Hypothalamus (tissue), 51 donors: Measurements from ENCODE around the gene TGDS.

Experiments
- DNase-seq, 51 donors: peaks; one replicate each; lab custom pipeline; 2025; lab: John Stamatoyannopoulos, UW

The TGDS gene

DNA sequence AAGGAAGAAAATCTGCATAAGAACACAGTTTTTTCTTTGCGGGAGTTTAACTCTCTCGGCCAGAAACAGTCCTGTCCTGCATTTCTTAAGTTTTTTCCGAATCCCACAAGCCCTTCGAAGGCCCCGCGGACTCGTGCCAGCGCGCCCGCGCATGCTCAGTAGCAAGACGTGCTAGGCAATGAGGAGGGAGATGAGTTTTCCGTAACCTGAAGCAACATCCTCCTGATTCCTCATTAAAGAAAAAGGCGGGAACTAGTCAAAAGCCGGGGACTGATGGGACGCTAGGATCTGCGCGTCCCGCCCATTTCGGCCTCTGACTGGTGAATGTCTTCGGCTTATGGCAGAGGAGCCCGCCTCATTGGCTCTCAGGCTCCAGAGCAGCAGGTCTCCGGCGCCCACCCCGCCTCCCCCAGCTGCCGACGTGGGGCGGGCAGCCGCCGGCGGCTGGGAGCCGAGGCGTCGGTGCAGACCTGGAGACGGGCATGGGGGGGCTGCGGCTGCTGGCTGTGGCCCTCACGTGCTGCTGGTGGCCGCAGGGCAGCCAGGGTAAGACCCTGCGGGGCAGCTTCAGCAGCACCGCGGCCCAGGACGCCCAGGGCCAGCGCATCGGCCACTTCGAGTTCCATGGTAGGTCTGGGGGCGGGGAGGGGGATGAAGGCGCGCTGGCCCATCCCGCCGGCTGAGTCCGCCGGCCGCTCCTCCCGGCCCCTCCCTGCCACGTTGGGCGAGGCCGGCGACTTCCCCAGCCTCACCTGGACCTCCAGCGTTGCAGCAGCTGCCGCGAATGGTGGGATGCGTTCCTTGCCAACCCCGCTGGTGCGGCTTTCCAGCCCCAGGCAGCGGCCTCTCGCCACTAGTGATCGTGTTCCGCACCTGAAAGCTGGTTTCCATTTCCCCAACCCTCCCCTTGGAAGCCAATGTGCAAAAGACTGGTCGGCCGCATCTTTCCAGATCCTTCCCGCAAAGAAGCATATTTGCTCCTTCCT lies 5.8 kb upstream of the TGDS start, which contains the start of gene GPR180:
Gene GPR180, plus strand, starts transcription at position 412 of the 986 bp plus-strand sequence. Its CDS starts 71 bp downstream, at position 483.
- DNase-seq = peak; percentile 49 to 99 (median 91)

DNA sequence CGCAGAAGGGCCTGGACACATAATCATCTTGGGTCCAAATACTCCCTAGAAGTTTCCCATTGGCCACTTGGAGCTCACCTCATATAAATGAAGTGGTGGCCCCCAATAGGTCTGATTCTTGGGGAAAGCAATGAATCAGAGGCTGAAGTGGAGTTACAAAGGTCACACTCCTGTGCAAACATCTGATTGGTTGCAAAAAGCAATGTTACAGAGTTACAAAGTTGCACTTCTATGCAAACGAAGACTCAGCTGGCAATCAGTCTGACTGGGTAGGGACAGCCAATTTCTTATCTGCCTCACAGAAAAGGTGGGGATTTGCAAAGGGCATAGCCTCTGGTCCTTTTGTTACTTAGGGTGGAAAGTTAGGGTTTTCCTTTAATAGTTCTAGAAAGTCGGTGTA lies 3.9 kb upstream of the TGDS start:
- no peak for DNase-seq

DNA sequence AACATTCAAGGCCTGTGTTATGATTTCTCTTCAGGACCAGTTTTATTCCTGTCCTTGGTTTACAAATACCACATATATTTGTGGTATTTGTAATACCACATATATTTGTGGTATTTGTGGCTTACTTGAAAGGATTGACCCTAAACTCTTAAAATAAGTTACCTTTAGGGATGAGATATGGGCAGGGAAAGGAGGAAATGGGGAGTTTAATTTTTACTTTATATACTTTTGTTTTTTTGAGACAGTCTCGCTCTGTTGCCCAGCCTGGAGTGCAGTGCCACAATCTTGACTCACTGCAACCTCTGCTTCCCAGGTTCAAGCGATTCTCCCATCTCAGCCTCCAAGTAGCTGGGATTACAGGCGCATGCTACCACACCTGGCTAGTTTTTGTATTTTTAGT lies 2.3 kb upstream of the TGDS start:
- no peak for DNase-seq

DNA sequence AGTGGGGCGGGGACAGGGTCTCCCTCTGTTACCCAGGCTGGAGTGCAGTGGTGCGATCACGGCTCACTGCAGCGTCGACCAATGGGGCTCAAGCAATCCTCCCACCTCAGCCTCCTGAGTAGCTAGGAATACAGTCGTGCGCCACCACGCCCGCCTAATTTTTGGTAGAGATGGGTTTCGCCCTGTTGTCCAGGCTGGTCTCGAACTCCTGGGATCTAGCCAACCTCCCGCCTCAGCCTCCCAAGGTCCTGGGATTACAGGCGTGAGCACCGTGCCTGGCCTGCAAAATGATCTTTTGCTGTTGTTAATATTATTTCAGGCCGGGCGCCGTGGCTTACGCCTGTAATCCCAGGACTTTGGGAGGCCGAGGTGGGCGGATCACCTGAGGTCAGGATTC lies 621 bp upstream of the TGDS start:
- no peak for DNase-seq

DNA sequence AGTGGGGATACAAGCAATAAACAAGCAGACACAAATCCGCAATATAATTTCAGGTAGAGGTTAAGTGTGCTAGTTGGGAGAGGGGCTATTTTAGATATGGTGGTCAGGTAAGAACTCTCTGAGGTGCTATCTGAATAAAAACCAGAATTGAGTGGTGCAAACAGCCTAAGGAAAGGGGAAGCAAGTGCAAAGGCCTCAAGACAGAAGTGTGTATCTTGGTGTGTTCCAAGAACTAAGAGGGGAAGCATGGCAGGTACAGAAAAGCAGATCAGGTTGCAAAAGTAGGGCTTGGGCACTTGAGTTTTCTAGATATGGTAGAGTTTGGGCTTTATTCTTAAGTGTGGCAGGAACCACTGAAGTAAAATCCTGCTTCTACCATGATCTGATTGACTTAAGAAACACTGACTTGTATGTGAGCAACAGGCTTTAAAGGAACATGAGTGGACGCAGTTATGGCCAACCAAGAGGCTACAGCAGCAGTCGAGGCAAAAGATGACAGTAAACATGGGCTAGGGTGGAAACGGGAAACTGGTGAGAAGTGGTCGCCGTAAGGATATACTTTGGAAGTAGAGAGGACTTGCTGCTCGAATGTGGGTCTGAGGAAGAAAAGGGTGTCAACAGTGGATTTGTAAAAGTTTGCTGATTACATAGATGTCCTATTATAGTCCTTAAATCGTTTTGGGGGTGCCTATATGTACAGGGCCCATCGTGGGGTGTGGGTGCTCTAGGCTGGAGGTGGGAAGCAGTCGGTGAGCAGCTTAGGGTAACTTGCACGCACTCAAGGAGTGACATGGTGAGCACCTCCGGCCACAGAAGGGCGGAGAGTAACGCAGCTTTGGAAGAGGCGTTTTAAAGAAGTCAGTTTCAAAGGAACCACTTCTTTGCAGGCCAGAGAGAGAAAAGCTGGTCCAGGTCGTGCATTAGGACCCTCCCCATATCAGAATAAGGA lies 677 bp downstream of the TGDS start:
- peak in 5 of 51 donors; percentile 14 to 54 (median 38) for DNase-seq

DNA sequence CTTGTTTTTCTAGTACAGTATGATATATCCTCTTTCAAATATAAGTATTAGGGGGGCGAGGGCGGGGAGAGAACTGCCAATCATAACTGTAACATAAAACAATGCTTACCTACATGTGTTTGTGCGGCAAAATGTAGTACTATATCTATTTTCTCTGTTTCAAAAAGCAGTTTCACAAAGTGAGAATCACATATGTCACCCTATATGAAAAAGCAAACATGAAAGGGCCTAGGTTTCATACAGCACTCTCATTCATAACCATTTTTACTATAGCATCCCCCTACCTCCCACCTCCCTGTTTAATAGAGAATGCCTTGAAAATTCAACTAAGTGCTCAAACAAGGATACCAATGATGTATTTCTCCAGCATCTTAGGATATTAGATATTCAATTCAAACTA lies 5.2 kb downstream of the TGDS start:
- DNase-seq = no peak

DNA sequence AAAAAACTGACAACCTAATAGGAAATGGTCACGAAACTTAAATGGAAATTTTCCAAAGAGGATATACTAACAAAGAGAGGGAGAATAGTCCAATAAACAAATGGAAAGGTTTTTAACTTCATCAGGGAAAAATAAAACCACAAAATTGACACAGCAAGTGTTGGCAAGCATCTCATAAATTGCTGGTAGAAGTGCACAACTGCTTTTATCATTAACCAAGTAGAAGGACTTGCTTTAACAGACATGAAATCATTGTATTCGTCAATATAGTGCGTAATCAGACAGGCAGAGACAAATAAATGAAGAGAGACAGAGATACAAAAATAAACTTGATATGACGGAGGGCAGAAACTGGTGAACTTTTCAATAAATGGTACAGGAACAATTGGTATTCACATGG lies 7.4 kb downstream of the TGDS start:
- DNase-seq = no peak

DNA sequence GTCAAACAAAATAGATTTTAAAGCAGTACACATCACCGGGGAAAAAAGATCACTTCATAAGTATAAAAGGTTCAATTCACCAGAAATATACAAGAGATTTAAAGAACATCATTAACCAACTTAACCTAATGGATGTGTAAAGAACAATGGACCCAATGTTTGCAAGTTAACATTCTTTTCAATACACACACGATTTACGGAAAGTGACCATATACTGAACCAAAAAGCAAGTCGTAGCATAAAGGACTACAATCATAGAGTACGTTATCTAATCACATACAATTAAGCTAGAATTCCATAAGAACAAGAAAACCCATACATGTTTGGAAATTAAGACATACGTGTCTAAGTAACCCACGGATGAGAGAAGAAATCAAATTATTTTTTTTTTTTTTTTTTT lies 9.6 kb downstream of the TGDS start:
- DNase-seq = no peak

DNA sequence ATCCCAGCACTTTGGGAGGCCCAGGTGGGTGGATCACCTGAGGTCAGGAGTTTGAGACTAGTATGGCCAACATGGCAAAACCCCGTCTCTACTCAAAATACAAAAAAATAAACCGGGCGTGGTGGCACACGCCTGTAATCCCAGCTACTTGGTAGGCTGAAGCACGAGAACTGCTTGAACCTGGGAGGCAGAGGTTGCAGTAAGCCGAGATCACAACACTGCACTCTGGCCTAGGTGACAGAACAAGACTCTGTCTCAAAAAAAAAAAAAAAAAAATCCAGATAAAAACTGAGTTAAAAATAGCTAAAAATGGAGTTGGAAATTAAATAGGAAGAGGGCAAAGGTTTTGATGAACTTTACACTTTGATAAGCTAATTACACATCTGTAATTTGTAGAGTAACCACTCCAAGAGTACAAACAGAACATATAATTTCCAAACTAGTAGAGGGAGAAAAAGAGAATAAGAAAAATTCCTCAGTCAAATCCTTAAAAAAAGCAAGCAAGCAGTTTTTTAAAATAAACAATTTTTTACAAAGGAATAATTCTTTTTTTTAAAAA lies 10.3 kb downstream of the TGDS start:
- DNase-seq = no peak

DNA sequence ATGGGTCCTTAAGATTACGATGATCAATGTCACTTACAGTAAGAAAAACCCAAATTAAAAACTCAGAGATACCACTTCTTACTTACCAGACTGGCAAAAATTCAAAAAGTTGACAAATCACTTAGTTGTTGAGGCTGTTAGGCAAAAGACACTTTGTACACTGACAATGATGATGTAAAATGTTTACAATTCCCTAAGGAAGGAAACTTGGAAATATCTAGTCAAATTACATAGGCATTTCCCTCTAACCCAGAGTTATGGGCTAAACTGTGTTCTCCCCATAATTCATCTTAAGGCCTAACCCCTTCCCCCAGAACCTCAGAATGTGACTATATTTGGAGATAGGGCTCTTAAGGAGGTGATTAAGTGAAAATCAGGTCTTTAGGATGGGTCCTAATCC lies 12.0 kb downstream of the TGDS start:
- DNase-seq = no peak

DNA sequence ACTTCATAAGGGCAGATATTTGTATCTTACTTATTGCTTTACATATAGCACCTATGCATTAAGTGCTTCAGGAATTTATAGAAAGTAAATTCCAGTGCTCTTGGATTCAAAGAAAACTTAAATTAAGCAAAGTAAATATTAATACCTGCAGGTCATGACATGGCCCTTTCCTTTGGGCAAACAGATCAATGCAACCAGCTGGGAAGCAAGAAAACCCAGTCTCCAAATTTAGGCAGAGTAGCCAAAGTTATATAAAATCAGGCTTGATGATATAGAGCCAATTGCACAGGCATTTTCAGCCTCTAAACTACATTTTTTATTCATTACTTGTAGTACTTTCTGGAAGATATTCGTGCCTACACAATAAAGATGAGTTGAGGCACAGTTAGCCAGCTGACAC lies 16.9 kb downstream of the TGDS start:
- no peak for DNase-seq

DNA sequence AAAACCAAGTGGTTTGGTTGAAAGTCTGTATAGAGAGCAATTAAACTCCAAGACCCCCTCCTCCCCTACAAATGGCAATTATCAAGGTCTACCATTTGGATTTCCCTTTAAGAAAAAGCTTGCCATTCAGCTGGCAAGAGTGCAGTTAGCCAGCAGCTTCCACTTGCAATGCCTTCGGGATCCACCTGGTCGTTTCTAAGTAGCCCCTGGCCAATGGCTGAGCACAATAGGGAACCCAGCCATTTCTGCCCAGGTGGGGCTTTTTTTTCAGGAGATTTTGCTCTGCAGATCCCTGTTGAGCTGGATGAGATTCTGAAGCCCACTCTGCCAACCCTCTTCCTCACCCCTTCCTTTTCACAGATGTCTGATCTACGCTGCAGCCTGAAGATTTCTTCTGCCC lies 26.3 kb downstream of the TGDS start:
- DNase-seq = no peak

DNA sequence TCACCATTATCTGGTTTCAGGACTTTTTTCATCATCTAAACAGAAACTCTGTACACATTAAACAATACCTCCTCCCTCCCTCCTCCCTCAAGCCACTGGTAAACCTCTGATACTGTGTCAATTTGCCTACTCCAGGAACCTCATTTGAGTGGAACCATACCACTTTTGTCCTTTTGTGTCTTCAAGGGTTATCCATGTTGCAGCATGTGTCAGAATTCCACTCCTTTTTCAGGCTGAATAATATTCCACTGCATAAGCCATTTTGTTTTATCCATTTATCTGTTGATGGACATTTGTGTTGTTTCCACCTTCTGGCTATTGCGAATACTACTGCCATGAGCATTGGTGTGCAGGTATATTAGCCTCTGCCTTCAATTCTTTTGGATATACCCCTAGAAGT lies 27.5 kb downstream of the TGDS start:
- no peak for DNase-seq

DNA sequence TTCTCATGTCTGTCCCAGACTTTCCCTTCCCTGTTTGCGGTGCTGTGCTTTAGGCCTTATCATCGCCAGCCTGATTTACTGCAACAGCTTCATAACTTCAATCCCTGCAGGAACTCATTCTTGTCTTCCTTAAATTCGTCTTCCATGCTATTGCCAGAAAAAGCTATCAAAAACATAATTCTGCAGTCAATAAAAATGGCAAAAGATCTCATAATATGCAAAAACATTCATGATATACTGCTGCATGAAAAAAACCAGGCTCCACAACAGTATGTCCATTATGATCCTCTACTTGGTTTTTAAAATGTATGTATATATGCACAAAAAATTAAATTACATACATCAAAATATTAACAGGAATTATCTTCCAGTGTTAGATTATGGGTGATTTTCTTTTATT lies 28.4 kb downstream of the TGDS start:
- DNase-seq = no peak

DNA sequence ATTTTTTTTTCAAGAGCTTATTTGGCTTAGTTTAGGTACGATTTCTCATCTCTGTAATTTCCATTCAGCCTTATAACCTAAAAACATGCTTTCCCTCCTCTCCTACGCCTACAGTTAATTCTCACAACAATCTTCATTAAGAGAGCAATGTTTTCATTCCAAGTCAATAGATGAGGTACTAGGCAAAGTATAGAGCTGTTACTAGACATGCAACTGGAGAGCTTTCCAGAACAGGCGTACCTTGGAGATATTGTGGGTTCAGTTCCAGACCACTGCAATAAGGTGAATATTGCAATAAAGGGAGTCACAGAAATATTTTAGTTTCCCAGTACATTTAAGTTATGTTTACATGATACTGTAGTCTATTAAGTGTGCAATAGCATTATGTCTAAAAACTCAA lies 34.8 kb downstream of the TGDS start:
- DNase-seq = no peak

DNA sequence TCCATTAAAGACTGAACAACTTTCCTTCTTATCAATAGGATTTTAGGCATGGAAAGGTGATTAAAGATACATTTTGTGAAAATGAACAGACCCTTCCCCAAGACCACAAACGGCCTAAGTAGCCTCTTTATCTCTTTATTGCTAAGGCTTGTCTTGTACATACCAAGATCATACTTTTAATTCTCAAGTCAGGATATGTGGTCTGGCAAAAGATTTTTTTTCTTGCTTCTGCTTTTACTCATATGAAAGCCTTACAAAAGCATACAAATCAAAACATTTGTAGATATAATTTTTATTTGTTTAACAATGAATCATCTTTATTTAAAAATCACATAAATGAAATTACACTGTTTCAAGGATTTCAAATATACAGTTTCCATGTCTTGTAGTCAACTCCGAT lies 35.8 kb downstream of the TGDS start:
- DNase-seq = no peak

DNA sequence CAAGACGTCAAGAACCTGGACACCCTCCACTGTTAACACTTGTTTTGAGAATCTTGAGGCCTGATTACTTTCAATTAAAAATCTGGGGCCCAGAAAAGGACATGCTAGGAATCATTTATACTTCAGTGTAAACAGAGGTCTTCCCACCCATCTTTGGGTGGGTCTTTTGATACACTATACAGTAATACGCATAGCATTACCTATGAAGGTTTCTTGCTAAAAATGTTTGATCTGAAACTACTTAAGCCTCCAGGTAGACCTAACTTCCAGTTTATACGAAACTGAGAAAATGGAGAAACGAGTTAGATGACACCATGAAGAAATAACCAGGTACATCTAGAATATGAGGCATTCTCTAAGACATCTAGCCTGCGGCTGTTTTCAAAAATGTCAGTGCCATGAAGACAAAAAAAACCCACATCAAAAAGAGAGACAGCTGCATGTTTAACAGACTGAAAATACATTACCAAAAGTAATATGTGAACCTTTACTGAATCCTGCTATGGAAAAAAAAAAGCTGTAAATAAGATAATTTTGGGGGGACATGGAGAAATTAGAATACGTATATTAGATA lies 36.6 kb downstream of the TGDS start:
- DNase-seq = no peak

DNA sequence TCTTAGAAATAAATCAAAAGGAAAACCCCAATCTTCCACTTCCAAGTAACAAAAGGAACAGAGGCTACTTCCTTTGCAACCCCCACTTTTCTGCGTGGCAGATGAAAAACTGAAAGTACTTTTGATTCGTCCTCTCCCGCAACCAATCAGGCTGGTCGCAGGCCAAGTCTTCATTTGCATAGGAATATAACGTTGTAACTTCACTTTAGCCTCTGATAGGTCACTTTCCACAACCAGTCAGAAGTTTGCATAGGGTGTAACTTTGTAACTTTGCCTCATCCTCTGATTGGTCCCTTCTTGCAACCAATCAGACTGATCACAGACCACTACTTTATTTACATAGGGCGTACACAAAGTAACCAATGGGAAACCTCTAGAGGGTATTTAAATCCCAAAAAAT lies 37.2 kb downstream of the TGDS start:
- DNase-seq = no peak

DNA sequence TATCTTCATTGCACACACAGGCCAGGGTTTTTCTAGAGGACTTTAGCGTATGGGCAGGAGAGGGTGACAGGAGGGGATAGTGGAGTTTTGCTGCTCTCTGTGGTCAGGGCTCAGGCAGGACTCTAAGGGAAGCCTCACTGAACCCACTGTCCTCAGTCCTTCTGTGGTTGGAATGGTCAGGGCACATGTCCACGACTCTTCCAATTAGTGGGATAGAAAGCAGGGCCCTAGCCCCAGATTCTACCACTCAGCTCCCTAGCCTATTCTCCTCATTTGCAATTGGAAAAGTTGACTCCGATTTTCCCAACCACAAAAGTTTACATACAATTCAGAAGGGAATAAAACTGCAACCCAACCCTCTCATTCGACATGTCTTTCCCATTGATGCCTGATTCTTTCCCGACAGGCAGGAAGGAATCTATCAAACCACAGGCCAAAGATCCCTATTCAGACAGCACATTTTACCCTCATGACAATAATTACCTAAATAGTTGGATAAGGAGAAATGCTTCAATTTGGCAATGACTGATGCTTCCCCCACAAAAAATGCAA lies 38.2 kb downstream of the TGDS start:
- DNase-seq = no peak

DNA sequence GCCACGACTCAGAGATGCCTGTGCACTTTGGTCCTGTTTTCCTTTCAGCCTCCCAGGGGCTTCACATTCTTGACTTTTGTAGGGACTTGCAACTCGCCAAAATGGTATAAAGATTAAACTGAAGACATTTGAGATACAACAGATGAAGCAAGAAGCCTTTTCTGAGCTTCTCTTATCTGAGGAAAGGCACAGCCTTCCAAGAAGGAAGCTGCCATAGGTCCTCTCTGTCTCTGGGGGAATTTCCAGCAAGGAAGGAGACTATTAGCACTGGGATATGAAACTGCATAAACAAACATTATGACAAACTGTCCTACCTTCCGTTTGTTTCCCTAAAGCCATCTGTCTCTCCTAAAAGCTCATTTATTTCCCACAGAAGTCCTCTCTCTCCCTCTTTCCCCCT lies 39.3 kb downstream of the TGDS start:
- no peak for DNase-seq
